C4-2B (cell line): ENCODE results near the gene TUBB2A.

Experiments used
- H3K27ac ChIP-seq: fragments of 450-650 bp; 2 replicates; pipeline ENCODE4 v1.5.1; 2017
- ZFX ChIP-seq: fragments of 450-650 bp; IDR thresholded peaks from 2 replicates; pipeline ENCODE4 v1.6.1; 2017
- TF ChIP-seq, protein P1 (sequence below): fragments of 450-650 bp; conservative IDR thresholded peaks from 2 replicates; pipeline ENCODE4 v1.5.1; 2017; ENCODE audit warnings: mild to moderate bottlenecking

TUBB2A gene

DNA sequence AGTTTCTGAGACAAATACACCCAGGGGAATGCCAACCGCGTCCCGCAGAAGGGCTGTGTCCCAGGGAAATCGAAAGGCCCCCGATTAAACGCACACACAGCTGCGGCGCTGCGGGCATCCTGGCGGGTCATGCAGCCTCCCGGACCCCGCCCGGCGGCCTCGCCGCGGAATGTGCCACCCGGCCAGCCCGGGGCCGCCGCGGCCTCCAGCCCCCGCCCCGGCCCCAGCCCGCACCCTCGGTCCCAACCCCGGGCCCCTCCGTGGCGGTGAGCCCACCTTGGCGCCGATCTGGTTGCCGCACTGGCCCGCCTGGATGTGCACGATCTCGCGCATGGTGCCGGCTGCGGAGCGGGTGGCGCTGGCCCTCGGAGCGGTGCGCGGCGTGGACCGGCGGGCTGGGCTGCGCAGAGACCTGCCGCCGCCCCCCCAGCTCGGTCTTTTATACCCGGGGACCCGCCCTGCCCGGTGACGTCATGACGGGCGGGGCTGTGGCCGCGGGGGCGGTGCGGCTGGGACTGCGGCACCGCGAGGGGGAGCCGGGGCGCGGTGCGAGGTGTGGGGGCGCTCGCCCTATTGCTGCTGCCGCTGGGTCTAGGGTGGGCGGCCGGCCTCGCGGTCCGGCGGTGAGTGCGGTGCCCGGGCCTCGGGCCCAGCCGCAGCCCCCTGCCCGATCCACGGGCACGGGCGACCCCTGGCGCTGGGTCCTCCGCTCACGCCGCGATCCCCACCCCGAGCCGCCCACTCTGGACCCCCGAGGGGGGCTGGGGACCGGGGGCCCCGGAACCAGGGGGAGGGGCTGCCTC is at the start of gene TUBB2A:
Gene TUBB2A (minus strand): TSS at position 414 of the 803 bp plus-strand sequence. CDS start 81 bp downstream, at position 333.
- peak within 1 kb of the TSS; percentile 61 for H3K27ac ChIP-seq
- peak; percentile 51; the same call in 1 of the 2 replicates for TF ChIP-seq ZFX
- TF ChIP-seq, protein P1, sequence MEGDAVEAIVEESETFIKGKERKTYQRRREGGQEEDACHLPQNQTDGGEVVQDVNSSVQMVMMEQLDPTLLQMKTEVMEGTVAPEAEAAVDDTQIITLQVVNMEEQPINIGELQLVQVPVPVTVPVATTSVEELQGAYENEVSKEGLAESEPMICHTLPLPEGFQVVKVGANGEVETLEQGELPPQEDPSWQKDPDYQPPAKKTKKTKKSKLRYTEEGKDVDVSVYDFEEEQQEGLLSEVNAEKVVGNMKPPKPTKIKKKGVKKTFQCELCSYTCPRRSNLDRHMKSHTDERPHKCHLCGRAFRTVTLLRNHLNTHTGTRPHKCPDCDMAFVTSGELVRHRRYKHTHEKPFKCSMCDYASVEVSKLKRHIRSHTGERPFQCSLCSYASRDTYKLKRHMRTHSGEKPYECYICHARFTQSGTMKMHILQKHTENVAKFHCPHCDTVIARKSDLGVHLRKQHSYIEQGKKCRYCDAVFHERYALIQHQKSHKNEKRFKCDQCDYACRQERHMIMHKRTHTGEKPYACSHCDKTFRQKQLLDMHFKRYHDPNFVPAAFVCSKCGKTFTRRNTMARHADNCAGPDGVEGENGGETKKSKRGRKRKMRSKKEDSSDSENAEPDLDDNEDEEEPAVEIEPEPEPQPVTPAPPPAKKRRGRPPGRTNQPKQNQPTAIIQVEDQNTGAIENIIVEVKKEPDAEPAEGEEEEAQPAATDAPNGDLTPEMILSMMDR, result peak; percentile 79

DNA sequence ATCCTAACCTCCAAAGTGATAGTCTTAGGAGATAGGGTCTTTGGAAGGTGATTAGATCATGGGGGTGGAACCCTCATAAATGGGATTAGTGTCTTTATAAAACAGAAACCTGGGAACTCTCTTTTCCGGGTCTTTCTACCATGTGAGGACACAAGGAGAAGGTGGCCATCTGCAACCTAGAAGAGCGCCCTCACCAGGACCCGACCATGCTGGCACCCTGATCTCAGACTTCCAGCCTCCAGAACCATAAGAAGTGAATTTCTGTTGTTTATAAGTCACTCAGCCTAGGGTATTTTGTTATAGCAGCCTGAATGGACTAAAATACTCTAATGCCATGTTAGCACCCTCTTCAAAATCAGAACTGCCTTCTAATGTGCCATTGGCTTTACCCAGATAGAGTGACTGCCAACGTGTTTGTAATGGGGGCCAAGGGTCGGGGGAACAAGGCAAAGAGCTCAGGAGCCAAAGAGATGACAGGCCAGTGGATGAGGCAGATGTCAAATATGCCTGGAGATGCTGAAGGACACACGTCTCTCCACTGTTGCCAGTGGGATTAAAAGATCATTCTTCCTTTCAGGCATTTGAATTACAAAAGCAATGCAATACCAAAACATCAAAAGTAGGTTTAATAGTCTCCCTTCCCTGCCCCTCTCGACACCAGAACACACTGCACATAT is 49.1 kb upstream of the TUBB2A start:
- TF ChIP-seq, protein P1, result no peak
- no peak for TF ChIP-seq ZFX
- H3K27ac ChIP-seq, result no peak overlapping the region

DNA sequence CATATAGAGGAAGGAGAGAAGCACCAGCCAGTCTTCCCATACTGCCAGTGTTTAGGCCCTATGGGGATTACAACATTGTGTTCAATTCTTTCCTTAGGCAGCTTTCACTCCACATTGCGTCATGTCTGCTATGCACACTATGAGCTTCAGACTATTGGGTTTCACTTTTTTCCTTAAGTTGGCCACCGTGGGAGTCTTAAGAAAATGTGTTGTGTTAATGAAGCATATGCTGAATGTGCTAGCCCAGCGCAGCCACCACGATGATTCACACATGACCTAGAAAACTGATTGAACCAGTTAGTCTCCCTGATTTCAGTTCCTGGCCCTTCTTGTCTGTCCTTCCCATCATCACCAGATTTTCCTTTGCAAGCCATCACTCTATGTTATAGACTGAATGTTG is 48.6 kb upstream of the TUBB2A start:
- no peak for TF ChIP-seq ZFX
- TF ChIP-seq, protein P1, result no peak
- H3K27ac ChIP-seq, result no peak overlapping the region

DNA sequence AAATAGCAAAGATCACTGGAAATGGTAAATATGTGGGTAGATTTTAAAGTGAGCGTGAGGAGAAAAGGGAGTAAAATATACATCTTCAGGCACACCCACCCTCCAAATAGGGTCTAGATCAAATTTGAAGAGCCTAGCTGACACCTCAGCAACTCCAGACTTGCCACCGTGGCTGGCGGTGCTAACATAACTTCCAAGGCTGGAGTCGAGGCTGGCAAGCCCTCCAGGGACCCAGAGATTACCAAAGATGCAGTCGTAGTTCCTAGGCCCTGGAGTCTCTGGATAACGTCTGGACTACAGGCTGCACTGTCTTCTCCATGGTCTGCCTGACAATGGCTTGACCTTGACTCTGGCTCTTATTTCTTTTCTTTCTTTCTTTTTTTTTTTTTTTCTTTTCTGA is 47.6 kb upstream of the TUBB2A start:
- TF ChIP-seq, protein P1, result no peak
- no peak for TF ChIP-seq ZFX
- no peak overlapping the region for H3K27ac ChIP-seq

DNA sequence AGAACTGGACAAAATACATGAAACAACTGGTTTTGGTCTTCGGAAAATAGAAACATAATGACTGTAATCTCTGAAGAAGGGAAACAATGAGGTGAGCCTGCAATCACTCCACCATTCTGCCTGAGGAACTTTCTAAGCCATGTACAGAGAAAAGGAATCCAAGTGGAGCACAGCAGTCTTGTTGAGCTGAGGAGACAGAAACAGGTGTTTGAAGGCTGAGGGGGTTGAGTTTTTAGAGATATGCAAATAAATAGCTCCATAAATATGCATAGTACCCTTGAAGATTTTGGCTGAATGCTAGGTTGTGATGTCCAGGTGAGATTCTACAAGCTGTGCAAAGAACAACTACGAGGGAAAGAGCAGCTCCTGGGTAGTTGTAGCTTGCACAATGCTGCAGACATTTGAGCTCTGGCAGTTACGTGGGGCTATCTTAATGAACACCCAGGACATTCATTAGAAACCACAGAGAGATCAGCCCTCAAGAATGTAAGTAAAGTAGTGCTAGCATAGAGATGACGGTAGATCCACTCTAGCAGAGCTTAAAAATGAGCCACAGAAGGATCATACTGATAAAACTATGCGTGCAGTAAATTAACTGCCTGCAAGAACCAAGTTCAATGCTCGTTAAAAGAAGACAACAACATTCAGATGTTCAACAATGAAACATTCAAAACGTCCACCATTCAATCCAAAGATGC is 45.8 kb upstream of the TUBB2A start:
- TF ChIP-seq, protein P1, result no peak
- TF ChIP-seq ZFX, result no peak
- H3K27ac ChIP-seq, result no peak overlapping the region

DNA sequence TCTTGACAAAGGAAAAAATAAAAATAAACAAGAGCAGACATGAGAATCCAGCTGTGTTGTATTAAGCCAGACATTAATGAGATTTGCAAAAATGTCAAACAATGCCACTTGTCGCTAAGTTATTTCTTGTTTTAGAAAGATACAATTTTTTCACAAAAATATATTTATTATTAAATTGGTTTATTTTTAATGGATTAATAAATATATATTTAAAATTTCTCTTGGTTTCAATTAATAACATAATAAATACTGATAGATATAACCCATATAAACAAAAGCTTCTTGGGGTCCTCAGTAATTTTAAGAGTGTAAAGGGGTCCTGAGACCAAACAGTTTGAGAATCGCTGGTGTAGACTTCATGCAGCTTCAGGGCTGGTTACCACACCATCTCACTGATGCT is 44.0 kb upstream of the TUBB2A start:
- no peak overlapping the region for H3K27ac ChIP-seq
- TF ChIP-seq, protein P1, result no peak

DNA sequence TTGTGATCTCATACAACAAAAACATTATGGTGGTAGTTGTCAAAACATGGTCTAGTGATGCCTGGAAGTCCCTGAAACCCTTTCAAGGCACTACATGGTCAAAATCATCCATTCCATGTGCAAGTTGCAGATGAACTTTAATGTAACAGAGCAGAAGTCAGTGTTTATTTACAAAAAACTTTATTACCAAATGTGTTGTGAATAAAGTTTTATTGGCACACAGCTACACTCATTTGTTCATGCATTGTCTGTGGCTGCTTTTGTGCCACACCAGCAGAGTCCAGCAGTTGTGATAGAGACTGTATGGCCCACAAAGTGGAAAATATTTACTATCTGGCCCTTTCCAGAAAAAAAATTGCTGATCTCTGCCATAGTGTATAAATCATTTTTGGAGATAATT is 43.3 kb upstream of the TUBB2A start:
- TF ChIP-seq ZFX, result no peak
- TF ChIP-seq, protein P1, result no peak
- no peak overlapping the region for H3K27ac ChIP-seq
